ENCODE measurements around the gene UPK1B.
A peak's percentile ranks its signal among the peaks of the same experiment; 100 is the strongest.

Gene UPK1B

GRCh38 chr3:119145128-119145499 is 28.3 kb upstream of the UPK1B start:
- Mint-ChIP-seq H3K9me3 (peaks cover 3% of the 10 kb centered on the region), H3K27ac (no peak overlapping the region), H3K36me3 (ENCODE audit: low read depth) (no peaks in the 10 kb centered on the region), H3K4me3 (no peak overlapping the region), H3K27me3 (ENCODE audit: low read depth, poor library complexity) (no peaks in the 10 kb centered on the region), H3K4me1 (peaks cover 6% of the 10 kb centered on the region)
- no peak for DNase-seq
- TF ChIP-seq CTCF (IDR thresholded peaks at IDR 0.05): no peak

GRCh38 chr3:119145500-119146167 is 27.8 kb upstream of the UPK1B start, which contains the start of gene TEX55:
TSS of gene TEX55 (plus strand) at chr3:119146165. CDS start at chr3:119146190, 25 bp downstream.
- H3K9me3 Mint-ChIP-seq: peaks cover 3% of the 10 kb centered on the region
- DNase-seq: no peak
- H3K27ac Mint-ChIP-seq: no peak within 1 kb of the TSS
- peaks cover 6% of the 10 kb centered on the region for H3K4me1 Mint-ChIP-seq
- no peaks in the 10 kb centered on the region for H3K36me3 Mint-ChIP-seq (ENCODE audit: low read depth)
- TF ChIP-seq CTCF (IDR thresholded peaks at IDR 0.05): peak; percentile 52
- H3K27me3 Mint-ChIP-seq (ENCODE audit: low read depth, poor library complexity): no peaks in the 10 kb centered on the region
- H3K4me3 Mint-ChIP-seq: no peak within 1 kb of the TSS

- no peak for DNase-seq
- H3K4me3 Mint-ChIP-seq: no peak overlapping the region
Observed at GRCh38 chr3:119146578-119147375, 26.6 kb upstream of the UPK1B start.

GRCh38 chr3:119147494-119147893 is 25.9 kb upstream of the UPK1B start:
- H3K4me3 Mint-ChIP-seq: no peak overlapping the region
- H3K27ac Mint-ChIP-seq: no peak overlapping the region
- H3K9me3 Mint-ChIP-seq: peaks cover 3% of the 10 kb centered on the region
- peaks cover 6% of the 10 kb centered on the region for H3K4me1 Mint-ChIP-seq
- no peak for DNase-seq
- no peaks in the 10 kb centered on the region for H3K27me3 Mint-ChIP-seq (ENCODE audit: low read depth, poor library complexity)
- no peaks in the 10 kb centered on the region for H3K36me3 Mint-ChIP-seq (ENCODE audit: low read depth)
- TF ChIP-seq CTCF (IDR thresholded peaks at IDR 0.05): no peak

More at GRCh38 chr3:119146578-119147375, 26.6 kb upstream of the UPK1B start:
- H3K27me3 Mint-ChIP-seq (ENCODE audit: low read depth, poor library complexity): no peaks in the 10 kb centered on the region
- H3K36me3 Mint-ChIP-seq (ENCODE audit: low read depth): no peaks in the 10 kb centered on the region
- peaks cover 6% of the 10 kb centered on the region for H3K4me1 Mint-ChIP-seq
- TF ChIP-seq CTCF (IDR thresholded peaks at IDR 0.05): no peak
- H3K9me3 Mint-ChIP-seq: peaks cover under 1% of the 10 kb centered on the region
- no peak overlapping the region for H3K27ac Mint-ChIP-seq

GRCh38 chr3:119148493-119149180 is 24.8 kb upstream of the UPK1B start:
- peaks cover 6% of the 10 kb centered on the region for H3K4me1 Mint-ChIP-seq
- H3K4me3 Mint-ChIP-seq: no peak overlapping the region
- peaks cover 1% of the 10 kb centered on the region for H3K36me3 Mint-ChIP-seq (ENCODE audit: low read depth)
- TF ChIP-seq CTCF (IDR thresholded peaks at IDR 0.05): no peak
- no peak for DNase-seq
- peaks cover 14% of the 10 kb centered on the region for H3K9me3 Mint-ChIP-seq
- H3K27me3 Mint-ChIP-seq (ENCODE audit: low read depth, poor library complexity): peaks cover 3% of the 10 kb centered on the region
- no peak overlapping the region for H3K27ac Mint-ChIP-seq
